NK-92 (cell line): ENCODE data around the gene CDK13.
A peak's percentile ranks its signal among the peaks of the same experiment; 100 is the strongest.
"Not testable (repeated sequence)": the region's sequence is repeated elsewhere in the genome, so short reads cannot be mapped to it uniquely, and the experiment has no call there.

Experiments used
- DNase-seq: peaks from one replicate; lab custom pipeline; 2025; ENCODE audit not compliant: unreplicated experiment; lab: John Stamatoyannopoulos, UW

CDK13 gene

GRCh38 chr7:39949971-39950472, at the start of gene CDK13:
CDK13 (plus strand) TSS chr7:39950256; CDS start chr7:39950642, 386 bp downstream.
- DNase-seq = peak; percentile 54

- no peak for DNase-seq
Measured at GRCh38 chr7:39904077-39904486, 46.0 kb upstream of the CDK13 start.

GRCh38 chr7:39908141-39908540, 41.9 kb upstream of the CDK13 start:
- DNase-seq = no peak

- DNase-seq = no peak
Measured at GRCh38 chr7:39908973-39909372, 41.1 kb upstream of the CDK13 start.

GRCh38 chr7:39909526-39909925, 40.5 kb upstream of the CDK13 start:
- no peak for DNase-seq

GRCh38 chr7:39910108-39910869, 39.8 kb upstream of the CDK13 start:
- DNase-seq = no peak

- no peak for DNase-seq
Measured at GRCh38 chr7:39911167-39911566, 38.9 kb upstream of the CDK13 start.

GRCh38 chr7:39915847-39916246, 34.2 kb upstream of the CDK13 start:
- DNase-seq = not testable (repeated sequence)

- DNase-seq = no peak
Measured at GRCh38 chr7:39919646-39920045, 30.4 kb upstream of the CDK13 start.

- DNase-seq = no peak
Measured at GRCh38 chr7:39921506-39922175, 28.4 kb upstream of the CDK13 start.

GRCh38 chr7:39922580-39922979, 27.5 kb upstream of the CDK13 start:
- DNase-seq = no peak

GRCh38 chr7:39923091-39923490, 27.0 kb upstream of the CDK13 start:
- DNase-seq = no peak

- no peak for DNase-seq
Measured at GRCh38 chr7:39924122-39924521, 25.9 kb upstream of the CDK13 start.

- no peak for DNase-seq
Measured at GRCh38 chr7:39926111-39926510, 23.9 kb upstream of the CDK13 start.

- DNase-seq = no peak
Measured at GRCh38 chr7:39927018-39927417, 23.0 kb upstream of the CDK13 start.

GRCh38 chr7:39934132-39934531, 15.9 kb upstream of the CDK13 start:
- no peak for DNase-seq

GRCh38 chr7:39936761-39937160, 13.3 kb upstream of the CDK13 start:
- no peak for DNase-seq

- DNase-seq = no peak
Measured at GRCh38 chr7:39937366-39938153, 12.5 kb upstream of the CDK13 start.

- no peak for DNase-seq
Measured at GRCh38 chr7:39942883-39943282, 7.2 kb upstream of the CDK13 start.

GRCh38 chr7:39946693-39947092, 3.4 kb upstream of the CDK13 start:
- no peak for DNase-seq

- no peak for DNase-seq
Measured at GRCh38 chr7:39948375-39948955, 1.6 kb upstream of the CDK13 start.
